Liver (tissue), 3 donors: Measurements from ENCODE around the gene AIF1.

Source experiments
- JUND ChIP-seq, 2 donors: IDR thresholded peaks; 2 replicates each; pipeline ENCODE4 v1.6.1; 2016; ENCODE audit warnings: antibody characterized with exemption in 2 of 2
- TF ChIP-seq, protein P1 (sequence below): fragments of 150-350 bp; IDR thresholded peaks from 2 replicates; pipeline ENCODE4 v1.5.1; 2017; ENCODE audit warnings: improper control_type of control experiment, low read depth, low read length; ENCODE audit not compliant: missing input control
- donor health status: healthy.
- donor health status: healthy.

DNA sequence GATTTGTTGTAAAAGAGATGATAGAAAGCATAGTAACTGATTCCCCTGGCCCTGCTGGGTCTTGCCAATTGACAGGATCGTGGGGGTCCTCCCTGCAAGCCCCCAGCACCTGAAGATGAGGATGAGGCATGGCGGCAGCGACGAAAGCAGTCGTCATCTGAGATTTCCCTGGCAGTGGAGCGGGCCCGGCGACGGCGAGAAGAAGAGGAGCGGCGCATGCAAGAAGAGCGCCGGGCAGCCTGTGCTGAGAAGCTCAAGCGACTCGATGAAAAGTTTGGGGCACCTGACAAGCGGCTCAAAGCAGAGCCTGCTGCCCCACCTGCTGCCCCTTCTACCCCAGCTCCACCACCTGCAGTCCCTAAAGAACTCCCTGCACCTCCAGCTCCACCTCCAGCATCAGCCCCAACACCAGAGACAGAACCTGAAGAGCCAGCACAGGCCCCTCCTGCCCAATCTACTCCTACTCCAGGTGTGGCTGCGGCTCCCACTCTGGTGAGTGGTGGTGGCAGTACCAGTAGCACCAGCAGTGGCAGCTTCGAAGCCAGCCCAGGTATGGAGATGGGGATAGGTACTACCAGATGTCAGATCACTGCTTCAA lies 12.8 kb downstream of the AIF1 start:
- TF ChIP-seq, protein P1, sequence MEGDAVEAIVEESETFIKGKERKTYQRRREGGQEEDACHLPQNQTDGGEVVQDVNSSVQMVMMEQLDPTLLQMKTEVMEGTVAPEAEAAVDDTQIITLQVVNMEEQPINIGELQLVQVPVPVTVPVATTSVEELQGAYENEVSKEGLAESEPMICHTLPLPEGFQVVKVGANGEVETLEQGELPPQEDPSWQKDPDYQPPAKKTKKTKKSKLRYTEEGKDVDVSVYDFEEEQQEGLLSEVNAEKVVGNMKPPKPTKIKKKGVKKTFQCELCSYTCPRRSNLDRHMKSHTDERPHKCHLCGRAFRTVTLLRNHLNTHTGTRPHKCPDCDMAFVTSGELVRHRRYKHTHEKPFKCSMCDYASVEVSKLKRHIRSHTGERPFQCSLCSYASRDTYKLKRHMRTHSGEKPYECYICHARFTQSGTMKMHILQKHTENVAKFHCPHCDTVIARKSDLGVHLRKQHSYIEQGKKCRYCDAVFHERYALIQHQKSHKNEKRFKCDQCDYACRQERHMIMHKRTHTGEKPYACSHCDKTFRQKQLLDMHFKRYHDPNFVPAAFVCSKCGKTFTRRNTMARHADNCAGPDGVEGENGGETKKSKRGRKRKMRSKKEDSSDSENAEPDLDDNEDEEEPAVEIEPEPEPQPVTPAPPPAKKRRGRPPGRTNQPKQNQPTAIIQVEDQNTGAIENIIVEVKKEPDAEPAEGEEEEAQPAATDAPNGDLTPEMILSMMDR: no peak
- no peak for TF ChIP-seq JUND (IDR thresholded peaks at IDR 0.05)
